ENCODE data around the gene TAF7L.

- TF ChIP-seq SP2 (tag by site-specific recombination; IDR thresholded peaks at IDR 0.05) (no peak), ZBTB7A (tag by site-specific recombination; IDR thresholded peaks at IDR 0.05; ENCODE audit: low read depth) (no peak), CTCF (tag by site-specific recombination; IDR thresholded peaks at IDR 0.05) (no peak)
These were observed 28.5 kb downstream of the TAF7L start for GRCh38 chrX:101262590-101262989.

Measured in HEK293 (cell line).